GM21529 (cell line): ENCODE data around the gene KRT35.

Source experiments
- ATAC-seq: cut with Tn5 transposase; IDR thresholded peaks from one replicate; pipeline ENCODE4 v1.9.1; 2021; ENCODE audit not compliant: unreplicated experiment

The KRT35 gene

DNA sequence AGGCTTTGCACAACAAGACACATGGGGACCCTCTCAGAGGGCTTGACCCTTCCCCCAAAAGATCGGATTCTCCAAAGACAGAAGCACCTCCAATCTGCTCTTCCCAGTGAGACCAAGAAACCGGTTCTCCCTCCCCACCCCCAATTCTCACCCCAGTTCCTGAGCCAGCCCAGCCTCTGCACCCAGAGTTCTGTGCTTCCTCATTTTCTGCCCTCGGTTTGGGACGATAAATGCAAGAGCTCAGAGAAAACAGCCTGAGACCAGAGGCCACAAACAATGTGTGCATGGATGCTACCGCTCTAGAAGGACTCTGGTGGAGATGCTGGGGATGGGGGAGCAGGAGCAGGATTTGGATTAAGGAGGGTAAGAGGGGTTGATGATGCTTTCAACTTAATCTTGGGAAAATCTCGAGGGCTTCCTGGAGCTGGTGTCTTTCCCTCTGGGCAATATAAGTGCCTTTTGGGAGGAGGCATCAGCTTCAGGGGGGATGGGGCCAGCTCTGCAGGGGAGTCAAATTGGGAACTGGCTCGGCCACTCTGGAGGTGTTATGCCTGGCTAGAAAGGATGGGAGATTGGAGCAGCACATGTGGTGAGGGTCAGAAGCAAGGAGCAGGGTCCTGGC lies 31.7 kb upstream of the KRT35 start:
- no peak for ATAC-seq

DNA sequence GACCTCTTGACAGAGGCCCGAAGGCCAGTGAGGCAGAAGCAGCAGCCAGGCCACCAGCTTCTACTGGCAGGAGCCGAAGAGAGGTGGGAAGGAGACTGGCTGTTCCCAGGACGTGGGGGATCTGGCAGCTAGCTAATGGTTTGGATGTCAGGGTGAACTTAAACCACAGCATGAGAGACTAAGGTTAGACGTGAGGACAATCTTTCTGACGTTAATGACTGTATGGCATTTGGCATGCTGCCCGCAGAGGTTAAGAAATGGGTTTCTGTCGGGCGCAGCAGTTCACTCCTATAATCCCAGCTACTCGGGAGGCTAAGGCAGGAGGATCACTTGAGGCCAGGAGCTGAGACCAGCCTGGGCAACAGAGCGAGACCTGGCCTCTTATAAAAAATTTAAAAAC lies 30.8 kb upstream of the KRT35 start:
- ATAC-seq, result no peak

DNA sequence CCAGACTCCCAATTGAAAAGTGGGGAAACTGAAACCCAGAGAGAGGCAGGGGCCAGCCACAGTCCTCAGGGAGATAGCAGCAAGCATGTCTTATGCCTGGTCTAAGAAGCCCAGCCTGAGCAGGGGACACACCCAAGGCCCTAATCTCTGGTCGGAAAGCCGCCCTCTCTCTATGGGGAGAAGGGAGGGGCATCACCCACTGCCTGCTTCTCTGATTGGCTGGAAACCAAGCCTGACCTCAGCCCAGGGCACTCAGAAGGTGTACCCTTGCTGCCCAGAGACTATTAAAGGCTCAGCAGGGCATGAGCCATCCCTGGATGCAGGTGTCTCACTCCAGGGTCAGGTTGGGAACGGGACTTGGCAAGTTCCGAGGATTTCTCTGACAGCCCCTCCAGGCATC lies 30.2 kb upstream of the KRT35 start:
- ATAC-seq, result no peak

- no peak for ATAC-seq
Measured at GRCh38 chr17:41510251-41511065, 29.5 kb upstream of the KRT35 start.

DNA sequence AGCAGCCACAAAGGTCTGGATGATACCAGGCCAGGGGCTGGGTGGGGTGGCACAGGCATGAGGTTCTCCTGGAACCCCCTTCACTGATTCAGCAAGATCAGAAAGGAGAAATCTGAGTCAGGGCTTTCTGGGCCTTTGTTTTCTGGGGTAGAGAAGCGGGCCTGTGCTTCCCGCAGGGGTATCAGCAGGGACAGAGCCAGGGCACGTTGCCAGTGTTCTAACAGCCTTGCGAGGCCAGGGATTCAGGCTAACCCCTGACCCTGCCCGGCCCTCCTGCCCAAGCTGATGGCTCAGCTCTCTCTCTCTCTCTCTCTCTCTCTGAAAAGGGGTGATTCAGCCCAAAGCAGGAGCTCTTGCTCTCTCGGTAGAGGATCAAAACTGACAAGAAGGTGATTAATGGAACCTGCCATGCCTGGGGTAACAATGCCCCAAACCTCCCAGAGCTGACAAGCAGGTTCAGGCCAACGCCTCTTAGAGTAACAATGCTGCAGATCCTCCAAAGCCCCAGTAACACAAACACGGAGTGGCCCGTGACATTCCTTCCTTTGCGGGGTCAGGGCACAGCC lies 26.4 kb upstream of the KRT35 start:
- no peak for ATAC-seq

GRCh38 chr17:41505809-41506767 lies 25.1 kb upstream of the KRT35 start:
- no peak for ATAC-seq

DNA sequence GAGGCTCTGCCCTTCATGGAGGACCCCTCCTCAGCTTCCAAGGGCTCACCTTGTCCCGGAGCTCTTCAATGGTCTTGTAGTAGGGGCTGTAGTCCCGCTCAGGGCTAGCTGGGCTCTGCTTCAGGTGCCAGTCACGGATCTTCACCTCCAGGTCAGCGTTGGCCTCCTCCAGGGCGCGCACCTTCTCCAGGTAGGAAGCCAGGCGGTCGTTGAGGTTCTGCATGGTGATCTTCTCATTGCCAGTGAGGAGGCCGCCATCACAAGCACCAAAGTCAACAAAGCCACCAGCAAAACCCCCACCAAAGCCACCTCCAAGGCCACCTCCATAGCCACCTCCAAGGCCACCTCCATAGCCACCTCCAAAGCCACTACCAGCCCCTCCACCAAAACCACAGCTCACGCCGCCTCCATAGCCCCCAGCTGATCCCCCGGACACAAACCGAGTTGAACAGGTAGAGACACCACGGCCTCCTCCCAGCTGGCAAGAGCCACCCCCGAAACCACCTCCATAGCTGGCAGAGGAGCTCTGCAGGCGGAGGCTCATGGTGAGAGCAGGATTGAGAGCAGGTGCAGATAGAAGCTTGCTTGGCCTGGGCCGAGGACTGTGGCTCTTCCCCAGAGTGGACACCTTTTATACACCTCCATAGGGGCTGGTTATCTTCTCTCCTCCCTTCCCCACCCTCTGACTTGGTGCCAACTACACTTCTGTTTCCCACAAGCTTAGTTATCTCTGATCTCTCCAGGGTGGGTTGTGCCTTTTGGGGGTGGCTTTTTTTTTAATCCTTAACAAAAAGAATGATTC lies 24.3 kb upstream of the KRT35 start, which contains the start of gene KRT13:
TSS of gene KRT13 (minus strand) at position 606 of the 802 bp plus-strand sequence. CDS start at position 544, 62 bp downstream.
- no peak for ATAC-seq

DNA sequence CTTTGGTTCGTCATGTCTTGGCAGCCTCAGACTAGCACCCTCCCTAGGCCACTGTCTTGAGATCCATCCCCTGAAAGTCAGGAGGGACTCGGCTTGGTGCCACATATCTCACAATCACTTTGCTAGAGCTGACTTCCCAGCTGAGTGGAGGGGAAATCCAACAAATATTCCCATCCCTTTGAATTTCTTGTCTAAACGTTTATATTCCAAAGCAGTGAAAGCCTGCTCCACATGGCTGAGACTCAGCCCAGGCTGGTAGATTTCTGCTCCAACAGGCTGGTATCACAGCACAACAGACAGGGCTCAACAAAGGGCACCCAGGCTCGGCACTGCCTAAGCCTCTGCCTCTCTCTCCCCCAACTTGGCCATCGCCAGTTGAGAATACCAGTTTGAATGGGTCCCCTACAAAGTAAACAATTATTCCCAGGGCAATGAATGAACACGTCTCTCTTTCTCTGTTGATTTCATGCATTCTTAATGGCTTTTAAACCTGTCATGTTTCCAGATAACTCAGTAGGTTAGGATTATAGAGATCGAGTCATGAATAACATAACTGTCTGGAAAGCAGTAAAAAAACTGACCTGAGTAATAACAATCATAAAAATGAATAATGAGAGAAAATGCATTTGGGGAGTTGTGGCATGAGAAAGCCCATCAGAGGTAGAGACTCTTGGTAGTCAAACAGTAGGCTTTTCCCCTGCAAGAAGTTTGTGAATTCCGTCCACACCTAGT lies 23.5 kb upstream of the KRT35 start:
- ATAC-seq, result no peak

- no peak for ATAC-seq
Measured at GRCh38 chr17:41503202-41503601, 22.3 kb upstream of the KRT35 start.

GRCh38 chr17:41500131-41500911 lies 19.4 kb upstream of the KRT35 start:
- no peak for ATAC-seq

DNA sequence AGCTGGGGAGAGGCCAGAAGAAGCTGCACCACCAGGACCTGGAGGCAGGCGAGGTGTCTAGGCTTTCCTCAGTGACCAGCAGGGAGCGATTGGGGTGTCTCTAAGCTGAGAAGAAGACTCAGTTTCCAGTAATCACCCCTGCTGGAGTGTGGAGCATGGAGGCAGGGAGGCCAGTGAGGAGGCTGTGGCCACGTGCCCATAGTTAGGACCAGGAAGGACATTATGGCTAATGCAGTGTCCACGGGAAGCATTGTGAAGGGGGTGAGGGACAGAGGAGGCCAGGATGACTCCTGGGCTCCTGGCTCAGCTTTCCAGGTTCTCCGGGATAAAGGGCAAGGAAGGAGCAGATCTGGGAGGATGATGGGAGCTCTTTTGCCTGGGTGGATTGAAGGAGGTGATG lies 18.8 kb upstream of the KRT35 start:
- ATAC-seq, result no peak

DNA sequence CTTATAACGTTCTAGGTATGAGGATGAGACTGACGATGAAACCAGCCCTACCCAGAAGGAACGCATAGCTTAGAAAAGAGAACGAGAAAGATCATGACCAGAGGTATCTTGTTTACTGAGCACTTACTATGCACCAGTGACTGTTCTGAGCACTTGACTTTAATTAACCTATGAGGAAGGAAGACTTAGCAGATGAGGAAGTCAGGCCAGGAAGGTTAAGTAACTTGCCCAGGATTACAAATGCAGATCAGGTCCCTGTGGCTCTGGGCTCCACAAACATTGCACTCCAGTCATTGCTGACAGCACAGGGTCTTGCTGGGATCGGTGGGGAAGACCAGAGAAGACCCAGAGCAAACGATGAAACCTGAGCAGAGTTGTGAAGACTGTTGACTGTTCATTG lies 17.3 kb upstream of the KRT35 start:
- ATAC-seq, result no peak

- peak; percentile 65 for ATAC-seq
Measured at GRCh38 chr17:41496803-41497484, 16.0 kb upstream of the KRT35 start.

- ATAC-seq, result no peak
Measured at GRCh38 chr17:41494524-41494923, 13.6 kb upstream of the KRT35 start.

DNA sequence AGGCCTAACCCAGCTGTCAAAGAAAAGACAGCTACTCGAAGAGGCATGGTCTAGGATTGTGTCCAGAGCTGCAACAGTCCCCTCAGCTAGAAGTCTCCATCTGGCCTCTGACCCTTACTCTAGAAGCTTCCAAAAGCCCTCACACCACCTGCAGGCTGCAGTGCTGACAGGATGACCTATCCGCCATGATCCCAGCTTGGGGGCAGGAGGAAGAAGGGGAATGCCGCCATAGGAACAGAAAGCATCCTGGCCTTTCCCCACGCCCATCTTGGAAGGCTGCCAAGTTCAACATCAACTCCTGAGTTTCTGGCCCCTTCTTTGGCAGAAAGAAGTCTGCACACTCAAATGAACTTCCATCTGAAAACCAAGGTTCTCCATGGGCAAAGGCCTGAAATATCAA lies 11.8 kb upstream of the KRT35 start:
- ATAC-seq, result no peak

DNA sequence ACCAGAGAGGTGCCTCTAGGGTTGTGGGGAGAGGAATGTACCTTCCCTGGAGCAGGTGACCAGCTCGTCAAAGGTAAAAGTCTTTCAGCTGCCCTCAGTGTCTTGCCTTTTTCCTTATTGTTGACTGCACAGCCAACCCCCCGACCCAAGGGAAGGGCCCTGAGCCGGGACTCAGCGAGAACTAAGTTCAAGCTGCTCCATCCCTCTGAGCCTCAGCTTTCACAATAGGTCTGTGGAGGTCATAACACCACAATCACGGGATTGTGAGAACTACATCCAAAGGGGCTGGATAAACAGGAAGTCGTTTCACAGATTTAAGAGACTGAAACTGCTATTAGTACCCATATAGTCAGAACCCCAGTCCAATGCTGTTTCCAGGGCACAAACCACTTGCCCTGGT lies 11.4 kb upstream of the KRT35 start:
- ATAC-seq, result no peak

- ATAC-seq, result no peak
Measured at GRCh38 chr17:41491476-41491875, 10.5 kb upstream of the KRT35 start.
